Left ventricle myocardium superior (tissue), 1 donor: ENCODE data around the gene SLAMF1. TPM values are rescaled to one million over a fixed set of nuclear protein-coding genes. Genes with fewer than 3 reads are reported as not detected.
"Not testable (repeated sequence)": the region's sequence is repeated elsewhere in the genome, so short reads cannot be mapped to it uniquely, and the experiment has no call there.

Source experiments
- ATAC-seq: fragments of 200-7000 bp; cut with Tn5 transposase; one replicate; pipeline ENCODE4 v1.9.1; 2020; ENCODE audit warnings: mild to moderate bottlenecking, moderate library complexity
- DNase-seq: peaks from one replicate; pipeline ENCODE4 v3.0.0-alpha.2; 2020
- intact Hi-C: fragments of 100-400 bp; cut with micrococcal nuclease; formaldehyde crosslinking; loops from one replicate; pipeline ENCODE4 v1.11.0; 2022
- long read RNA-seq: library from polyadenylated mRNA; unstranded; transcript quantifications from one replicate; pipeline ENCODE4 v2.0.0, GENCODE V29; 2021
- total RNA-seq: library from RNA; stranded (reverse); fragmentation: NEBNext Ultra II Directional; extraction: Animal tissue kit (Norgen Biotek cat#: 25700); gene quantifications from one replicate; pipeline ENCODE4 v1.2.1, GENCODE V29; 2021
- donor health status: DM: no; HTN: yes; CAD: no; lungs with severe emphysema.

The SLAMF1 gene, protein sequence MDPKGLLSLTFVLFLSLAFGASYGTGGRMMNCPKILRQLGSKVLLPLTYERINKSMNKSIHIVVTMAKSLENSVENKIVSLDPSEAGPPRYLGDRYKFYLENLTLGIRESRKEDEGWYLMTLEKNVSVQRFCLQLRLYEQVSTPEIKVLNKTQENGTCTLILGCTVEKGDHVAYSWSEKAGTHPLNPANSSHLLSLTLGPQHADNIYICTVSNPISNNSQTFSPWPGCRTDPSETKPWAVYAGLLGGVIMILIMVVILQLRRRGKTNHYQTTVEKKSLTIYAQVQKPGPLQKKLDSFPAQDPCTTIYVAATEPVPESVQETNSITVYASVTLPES
- 0.15 TPM for total RNA-seq
- long read RNA-seq = 0 reads

DNA sequence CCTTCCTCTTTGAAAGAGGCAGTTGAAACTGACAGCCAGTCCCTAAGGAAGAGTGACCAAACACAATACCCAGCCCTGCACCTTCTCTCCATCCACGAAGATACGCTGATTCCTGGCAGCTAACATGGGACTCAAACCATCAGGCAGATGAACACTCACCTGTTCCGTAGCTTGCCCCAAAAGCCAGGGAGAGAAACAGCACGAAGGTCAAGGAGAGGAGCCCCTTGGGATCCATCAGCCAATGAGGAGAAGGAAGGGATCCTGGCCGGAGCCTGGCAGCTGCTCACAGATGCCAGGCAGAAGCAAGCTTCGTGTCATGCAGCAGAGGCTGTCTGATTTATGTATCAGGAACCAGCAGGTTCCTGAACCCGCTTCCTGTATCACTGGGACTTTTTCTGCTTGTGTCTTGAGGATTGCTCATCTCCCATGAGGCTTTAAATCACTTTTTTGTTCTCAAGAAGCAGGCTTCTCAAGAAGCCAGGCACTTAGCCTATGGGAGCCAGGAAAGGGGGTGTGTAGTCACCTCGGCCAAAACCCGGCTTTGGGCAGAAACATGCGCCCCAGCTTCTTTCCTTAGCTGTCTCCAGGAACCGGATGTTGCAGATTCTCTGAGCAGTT lies at the start of gene SLAMF1:
SLAMF1 (minus strand) TSS at position 334 of the 618 bp plus-strand sequence; CDS start at position 235, 99 bp downstream.
- intact Hi-C loops = no loop called here
- DNase-seq = no peak
- no peak for ATAC-seq

DNA sequence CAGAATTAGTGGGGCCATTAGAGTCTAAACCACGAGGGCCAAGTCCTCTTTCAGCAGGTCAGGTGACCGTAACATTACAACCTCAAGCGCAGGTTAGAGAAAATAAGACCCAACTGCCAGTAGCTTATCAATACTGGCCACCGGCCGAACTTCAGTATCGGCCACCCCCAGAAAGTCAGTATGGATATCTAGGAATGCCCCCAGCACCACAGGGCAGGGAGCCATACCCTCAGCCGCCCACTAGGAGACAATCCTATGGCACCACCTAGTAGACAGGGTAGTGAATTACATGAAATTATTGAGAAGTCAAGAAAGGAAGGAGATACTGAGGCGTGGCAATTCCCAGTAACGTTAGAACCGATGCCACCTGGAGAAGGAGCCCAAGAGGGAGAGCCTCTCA lies 45.5 kb upstream of the SLAMF1 start:
- intact Hi-C loops, ATAC-seq, DNase-seq: not testable (repeated sequence)

DNA sequence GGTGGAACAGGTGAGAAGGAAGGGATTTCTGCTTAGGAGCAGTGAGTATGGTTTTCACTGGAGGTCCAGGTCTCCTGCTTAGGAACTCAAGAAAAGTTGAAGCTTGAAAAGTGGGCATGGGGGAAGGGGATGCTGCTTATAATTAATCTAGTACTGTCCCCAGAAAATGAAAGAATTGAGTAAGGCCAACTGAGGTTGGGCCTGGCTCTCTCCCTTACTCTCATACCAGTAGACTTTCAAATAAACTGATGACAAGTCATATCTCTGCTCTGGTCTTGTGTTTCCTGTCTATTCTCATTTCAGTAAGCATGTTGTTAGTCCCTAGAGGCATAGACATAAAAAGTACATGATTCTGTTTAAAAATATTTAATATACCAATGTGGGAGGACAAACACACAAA lies 38.4 kb upstream of the SLAMF1 start:
- DNase-seq (no peak), ATAC-seq (no peak)
- intact Hi-C loops = no loop called here

DNA sequence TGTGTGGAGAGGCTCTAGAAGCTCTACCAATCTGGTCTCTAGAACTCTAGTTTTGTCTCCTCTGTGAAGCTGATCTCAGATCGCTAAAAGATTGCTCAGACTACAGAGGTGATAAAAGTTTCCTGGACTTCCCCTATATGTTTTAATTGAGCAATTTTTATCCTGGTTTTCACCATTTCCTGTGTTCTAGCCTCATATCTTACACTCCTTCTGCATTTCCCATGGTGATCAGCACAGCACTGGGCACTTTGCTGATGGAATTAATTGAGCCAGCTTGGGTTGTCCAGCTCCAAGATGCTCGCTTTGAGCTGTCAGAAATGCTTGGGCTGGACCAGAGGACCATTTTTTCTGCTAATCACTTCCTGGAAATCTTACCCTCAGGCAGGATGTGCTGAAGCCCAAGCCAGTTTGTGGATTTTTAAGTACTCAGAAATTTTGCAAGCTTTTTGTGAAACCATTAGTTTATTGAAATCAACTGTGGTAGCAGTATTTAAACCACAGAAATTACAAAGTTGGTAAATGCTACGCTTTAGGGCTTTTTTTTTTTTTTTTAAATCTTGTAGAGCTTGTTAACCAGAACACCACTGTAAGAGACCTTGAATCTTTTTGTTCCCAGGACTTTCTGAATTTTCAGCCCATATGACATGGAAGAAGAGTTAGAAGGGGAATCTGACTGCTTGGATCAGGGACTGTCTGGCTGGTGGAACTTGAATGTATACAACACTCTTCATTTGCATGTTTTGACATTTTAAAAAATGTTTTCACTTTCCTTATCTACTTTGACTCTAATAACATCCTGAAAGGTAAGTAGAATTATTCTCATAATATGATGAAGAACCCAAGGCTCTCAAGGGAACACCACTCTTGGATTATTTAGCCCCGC lies 36.4 kb upstream of the SLAMF1 start:
- DNase-seq (no peak), ATAC-seq (no peak)
- intact Hi-C loops = no loop called here

DNA sequence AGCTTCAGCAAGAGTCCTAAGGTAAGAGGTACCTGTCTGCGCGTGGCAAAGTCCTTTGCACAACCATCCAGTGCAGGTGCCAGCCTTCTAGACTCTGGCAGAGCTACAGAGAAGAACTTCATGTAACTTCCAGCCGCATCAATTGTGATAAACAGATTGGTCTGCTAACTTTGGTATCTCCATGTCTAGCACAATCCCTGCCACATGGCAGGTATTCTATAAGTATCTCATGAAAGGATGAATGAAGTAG lies 35.0 kb upstream of the SLAMF1 start:
- ATAC-seq (no peak), DNase-seq (no peak)
- intact Hi-C loops = no loop called here

DNA sequence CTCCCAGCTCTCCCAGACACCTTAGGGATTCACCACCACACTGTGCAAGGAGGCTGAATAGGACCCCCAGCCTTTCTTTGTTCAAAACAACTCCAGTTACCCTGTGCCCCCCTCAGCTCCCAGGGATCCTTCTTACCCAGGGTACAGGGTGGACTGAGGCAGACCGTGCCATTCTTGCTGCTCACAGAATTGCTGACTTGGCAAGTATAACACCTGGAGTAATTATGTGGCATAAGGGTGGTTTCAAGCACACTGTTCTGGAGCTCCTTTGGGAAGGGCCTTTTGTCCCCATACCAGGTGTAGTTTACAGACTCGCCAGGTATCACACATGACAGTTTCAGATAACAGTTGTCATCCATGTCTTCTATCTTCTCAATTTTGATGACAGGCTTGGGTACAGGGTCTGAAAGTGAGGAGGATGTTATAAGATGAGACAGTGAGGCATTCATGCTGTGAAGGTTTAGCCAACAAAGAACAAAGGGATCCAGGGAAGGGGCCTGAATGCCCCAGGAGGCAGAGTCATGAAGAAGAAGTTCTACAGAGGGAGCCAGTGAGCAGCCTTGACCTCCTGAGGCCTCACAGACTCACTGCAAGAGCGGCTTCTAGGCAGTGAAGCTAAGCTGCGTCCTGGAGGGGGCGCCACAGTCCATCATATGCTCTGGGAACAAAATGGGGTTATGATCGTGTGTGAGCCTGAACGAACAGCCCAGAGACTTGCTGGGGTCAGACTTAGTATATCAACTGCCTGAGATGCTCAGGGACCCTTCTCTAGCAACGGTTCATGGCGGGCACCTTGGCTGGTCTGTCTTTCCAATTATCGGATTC lies 34.4 kb upstream of the SLAMF1 start:
- intact Hi-C loops = no loop called here
- DNase-seq (peak; percentile 75), ATAC-seq (peak; percentile 55)

DNA sequence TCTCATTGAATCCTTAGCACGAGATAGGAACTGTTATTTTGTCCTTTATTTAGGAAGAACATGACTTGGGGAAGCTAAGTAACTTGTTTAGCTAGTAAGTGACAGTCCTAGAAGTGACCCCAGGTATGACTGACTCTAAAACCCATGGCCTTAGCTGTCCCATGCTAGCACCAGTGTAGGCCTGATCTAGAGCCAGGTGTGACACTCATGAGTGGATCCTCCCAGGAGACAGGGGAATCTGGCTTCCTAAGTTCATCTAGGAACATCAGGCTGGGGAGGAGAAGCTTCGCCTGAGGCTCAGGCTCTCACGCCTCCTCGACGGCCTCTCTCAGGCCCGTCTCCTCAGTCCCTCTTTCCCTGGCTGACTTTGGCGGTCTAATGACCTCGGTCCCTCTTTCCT lies 33.6 kb upstream of the SLAMF1 start:
- ATAC-seq (no peak), DNase-seq (no peak)
- intact Hi-C loops = no loop called here

DNA sequence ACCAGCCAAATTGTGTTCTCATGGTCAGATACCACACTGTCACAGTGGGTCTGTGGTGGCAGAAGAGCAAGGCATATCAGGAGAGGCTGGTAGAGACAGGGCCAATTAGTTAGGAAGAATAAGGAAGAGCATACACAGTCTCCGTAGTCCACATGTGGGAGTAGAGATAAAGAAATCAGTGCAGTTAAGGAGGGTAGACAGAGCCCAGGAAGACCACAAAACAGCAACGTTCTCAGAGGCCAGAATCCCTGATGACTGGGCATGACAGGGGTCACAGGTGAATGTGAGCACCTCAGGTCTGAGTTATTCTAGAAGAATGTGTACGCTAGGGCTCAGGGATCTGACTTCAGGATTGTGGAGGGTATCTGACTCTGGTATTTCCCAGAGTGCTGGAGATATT lies 33.0 kb upstream of the SLAMF1 start:
- intact Hi-C loops = no loop called here
- ATAC-seq = no peak
- DNase-seq = no peak

DNA sequence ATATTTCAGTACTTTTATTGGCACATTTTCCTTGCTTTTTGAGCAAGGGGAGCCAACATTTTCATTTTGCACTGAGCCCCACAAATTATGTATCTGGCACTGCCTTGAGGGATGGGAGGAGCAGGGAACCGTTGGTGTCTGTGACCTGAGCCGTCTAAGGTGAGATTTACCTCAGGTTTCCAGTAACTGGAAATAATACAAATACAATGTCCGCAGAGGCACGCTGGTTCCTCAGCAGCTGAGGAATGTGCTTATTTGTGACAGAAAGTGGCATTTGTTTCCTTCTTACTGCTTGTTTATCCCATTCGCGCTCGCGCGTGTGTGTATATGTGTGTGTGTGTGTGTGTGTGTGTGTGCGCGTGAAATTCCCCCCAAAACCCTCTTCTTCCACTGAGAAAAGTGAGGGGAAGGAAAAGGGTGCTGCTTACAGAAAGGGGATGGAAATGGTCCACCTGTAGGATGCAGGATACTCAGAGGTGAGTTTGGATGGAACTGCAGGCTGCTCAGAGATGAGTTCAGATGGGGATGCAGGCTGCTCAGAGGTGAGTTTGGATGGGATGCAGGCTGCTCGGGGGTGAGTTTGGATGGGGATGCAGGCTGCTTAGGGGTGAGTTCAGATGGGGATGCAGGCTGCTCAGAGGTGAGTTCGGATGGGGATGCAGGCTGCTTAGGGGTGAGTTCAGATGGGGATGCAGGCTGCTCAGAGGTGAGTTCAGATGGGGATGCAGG lies 30.2 kb upstream of the SLAMF1 start:
- ATAC-seq (no peak), DNase-seq (no peak)
- intact Hi-C loops = no loop called here

DNA sequence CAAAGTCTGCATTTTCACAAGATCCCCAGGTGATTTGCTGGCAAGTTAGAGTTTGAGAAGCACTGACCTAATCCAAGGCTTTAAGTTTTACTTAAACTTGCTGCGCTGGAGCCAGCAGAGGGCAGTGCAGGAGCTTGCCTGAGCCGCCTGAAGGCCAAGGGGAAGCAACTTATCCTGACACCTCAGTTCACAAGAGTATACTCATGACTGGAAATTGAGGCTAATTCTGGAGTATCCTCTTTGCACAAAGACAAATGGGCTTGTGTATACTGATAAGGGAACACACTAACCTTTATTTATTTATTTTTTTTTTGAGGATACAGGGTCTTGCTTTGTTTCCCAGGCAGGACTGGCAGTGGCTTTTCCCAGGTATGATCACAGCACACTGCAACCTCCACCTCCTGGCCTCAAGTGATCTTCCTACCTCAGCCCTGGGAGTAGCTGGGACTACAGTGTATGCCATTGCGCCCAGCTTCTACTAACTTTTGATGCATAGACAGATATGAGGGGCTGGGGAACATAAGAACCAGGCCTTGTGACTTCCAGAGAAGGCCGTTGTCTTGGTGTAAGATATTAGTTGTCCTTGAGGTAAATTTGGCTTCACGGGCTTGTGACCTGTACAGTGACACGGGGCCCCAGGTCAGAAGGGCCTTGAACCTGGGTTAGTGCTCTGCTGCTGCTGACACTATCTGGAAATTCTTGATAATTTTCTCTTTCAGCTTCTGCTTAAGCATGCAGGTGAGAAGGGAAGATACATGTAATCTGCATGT lies 29.0 kb upstream of the SLAMF1 start:
- peak; percentile 80 for ATAC-seq
- intact Hi-C loops = no loop called here
- peak; percentile 74 for DNase-seq

DNA sequence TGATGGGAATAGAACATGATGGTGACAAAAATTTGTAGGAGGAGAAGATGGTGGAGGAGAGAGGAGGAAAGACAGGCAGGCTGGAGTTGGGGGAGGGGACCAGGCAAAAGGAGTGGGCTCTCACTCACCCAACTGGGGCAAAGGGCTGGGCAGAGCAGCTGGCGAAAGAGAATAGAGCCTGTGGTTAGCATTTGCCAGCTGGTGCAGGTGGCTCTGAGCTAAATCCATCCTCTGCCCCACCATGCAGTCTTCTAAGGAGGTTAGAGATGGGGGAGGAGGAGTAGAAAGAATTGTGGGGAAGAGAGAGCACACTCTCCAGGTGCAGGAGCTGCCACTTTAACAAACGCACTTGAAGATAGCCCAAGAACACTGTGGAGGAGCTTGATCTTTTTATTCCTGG lies 27.6 kb upstream of the SLAMF1 start:
- DNase-seq (no peak), ATAC-seq (no peak)
- intact Hi-C loops = no loop called here

DNA sequence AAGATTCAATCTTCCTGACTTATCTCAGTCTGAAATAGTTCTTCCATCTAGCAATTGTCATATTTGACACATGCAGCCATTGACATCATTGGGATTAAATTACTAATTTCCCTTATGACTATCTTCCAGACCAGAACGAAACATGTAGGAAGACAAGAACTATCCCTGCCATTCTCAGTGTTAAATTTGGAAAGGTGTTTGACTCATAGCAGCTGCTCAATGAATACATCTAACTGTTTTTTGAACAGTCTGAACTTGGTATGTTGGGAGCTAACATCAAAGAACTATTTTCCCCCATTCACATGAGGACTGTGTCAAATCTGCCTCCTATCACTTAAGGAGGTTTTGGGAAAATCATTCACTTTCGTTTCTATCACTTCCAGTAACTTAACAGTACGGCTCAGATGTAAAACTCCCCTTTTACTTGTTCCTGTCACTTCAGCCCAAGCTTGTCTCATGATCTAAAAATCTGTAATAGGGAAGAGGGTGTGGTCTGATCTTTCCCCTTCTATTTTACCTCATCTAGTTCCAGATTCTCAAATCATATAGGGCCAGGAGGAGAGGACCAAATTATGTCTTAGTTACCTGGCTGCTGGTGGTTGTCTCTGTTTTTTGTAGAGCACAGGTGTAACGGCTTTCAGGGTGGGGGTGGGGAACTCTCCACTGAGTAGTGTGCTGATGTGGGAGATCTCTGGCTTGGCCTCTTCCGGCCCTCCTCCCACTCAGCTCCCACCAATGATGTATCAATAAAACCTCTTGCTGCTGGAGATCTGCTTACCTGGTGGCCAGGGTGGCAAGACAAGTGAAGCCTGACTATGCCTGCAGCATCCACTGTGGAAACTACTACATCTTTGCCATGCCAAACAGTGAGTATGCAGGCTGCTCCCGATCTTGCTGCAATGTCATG lies 26.2 kb upstream of the SLAMF1 start:
- ATAC-seq = no peak
- DNase-seq = no peak
- intact Hi-C loops = no loop called here

DNA sequence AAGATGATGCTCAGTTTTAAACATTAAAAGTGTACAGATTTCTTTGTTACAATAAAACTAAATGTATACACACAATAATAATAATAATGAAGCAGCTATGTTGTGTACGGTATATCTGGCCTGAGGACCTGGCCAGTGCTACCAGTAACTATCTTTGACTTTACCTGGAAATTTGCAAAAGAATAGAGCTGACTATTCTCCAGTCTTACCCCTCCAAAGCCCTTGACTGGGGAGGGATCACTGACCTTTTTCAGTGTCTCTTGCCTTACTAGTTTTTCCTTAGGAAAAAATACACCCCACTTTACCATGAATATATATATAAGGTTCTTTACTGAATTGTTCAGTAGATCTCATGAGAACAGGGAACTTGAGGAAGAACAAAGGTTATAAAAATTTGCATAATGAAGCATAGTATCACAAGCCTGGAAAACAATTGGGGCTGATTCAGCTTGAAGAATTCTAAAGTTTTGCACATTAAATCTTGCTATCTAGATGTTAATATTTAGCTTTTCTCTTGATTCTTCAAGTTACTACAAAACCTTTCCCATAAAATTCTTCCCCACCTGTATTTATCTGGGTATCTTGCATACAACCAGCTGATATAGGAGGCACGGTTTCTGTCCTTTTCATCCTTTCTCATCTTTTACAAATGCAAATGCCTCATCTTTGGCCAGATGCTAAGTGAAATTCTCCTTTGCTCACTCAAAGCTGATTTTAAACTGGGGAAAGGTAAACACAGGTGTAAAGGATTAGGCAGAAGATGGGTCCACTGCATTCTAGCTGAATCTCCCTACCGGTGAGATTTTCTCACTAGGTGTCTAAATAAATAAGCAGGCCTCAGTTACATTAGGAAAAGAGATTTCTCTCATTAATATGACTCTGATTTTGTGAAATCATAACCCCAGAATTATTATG lies 25.0 kb upstream of the SLAMF1 start:
- ATAC-seq (no peak), DNase-seq (no peak)
- intact Hi-C loops = no loop called here

DNA sequence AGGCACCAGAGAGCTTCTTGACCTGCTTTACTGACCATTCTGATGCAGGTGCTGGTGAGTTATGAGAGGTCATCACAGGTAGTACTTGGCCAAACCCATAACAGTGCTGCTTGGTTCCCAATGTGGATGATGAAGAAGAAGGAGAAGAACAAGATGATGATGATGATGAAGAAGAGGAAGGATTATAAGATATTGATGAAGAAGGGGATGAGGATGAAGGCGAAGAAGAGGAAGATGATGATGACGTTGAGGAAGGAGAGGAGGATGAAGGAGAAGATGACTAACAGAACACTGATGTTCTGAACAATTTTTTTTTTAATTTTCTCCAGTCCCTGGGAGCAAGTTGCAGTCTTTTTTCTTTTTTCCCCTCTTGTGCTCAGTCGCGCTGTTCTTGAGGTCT lies 23.9 kb upstream of the SLAMF1 start:
- ATAC-seq = no peak
- no peak for DNase-seq
- intact Hi-C loops = no loop called here

DNA sequence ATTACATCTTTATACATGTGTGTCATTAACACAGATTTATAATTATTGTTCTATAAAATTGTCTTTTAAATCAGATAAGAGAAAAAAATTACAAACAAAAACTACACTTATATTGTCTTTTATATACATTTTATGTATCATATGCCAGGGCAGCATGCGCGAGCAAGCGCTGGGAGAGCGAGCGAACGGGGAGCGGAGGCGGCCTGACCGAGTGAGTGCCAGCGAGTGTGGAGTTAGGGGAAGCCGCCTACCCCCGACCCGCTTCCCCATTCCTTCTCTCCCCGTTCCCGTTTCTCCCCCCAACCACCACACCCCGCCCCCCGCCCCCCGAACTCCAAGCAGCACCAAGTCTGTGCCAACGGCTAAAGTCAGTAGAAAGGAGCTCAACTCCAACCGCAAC lies 23.0 kb upstream of the SLAMF1 start:
- ATAC-seq = no peak
- no peak for DNase-seq
- intact Hi-C loops = no loop called here

DNA sequence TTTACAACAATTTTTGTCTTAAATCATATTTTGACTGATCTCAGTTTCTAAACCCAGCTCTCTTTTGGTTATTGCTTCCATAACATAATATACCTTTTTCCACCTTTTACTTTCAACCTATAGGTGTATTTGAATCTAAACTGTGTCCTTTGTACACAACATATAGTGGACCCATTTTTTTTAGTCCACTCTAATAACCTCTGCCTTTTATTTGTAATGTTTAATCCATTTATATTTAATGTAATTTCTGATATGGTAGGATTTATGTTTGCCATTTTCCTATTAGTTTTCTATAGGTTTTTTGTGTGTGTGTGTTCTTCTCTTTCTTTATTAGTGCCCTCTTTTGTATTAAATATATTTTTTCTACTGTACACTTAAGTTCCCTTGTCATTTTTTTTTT lies 22.4 kb upstream of the SLAMF1 start:
- DNase-seq (no peak), ATAC-seq (no peak)
- intact Hi-C loops = no loop called here
